Right atrium auricular region (tissue), 2 donors: ENCODE data around the gene NF1. TPM values are rescaled to one million over a fixed set of nuclear protein-coding genes. Genes with fewer than 3 reads are reported as not detected.

Source experiments
- DNase-seq: peaks from one replicate; pipeline ENCODE4 v3.0.0-alpha.2; 2019; ENCODE audit warnings: low spot score
- H3K27ac ChIP-seq, 2 donors: fragments of 200-600 bp; sonication (generic); 1 replicate in 1 of 2; 2 replicates in 1 of 2; pipeline ENCODE4 v1.5.1; 2016 to 2019
- H3K27me3 ChIP-seq, 2 donors: fragments of 200-600 bp; sonication (generic); one replicate each; pipeline versions ENCODE4 v1.5.1 to v1.6.0; 2017 to 2019
- H3K36me3 ChIP-seq: fragments of 200-600 bp; sonication (generic); one replicate; pipeline ENCODE4 v1.5.1; 2016
- H3K4me1 ChIP-seq, 2 donors: fragments of 200-600 bp; sonication (generic); one replicate each; pipeline versions ENCODE4 v1.5.1 to v1.6.0; 2017 to 2019
- H3K4me3 ChIP-seq, 2 donors: fragments of 200-600 bp; sonication (generic); 1 replicate in 1 of 2; 2 replicates in 1 of 2; pipeline ENCODE4 v1.5.1; 2017 to 2019; ENCODE audit warnings: mild to moderate bottlenecking in 1 of 2, moderate library complexity in 1 of 2
- H3K9me3 ChIP-seq, 2 donors: fragments of 200-600 bp; sonication (generic); one replicate each; pipeline ENCODE4 v1.5.1; 2019
- total RNA-seq, 2 donors: library from RNA; depleted of rRNA; stranded (reverse); fragments of >200 nt; gene quantifications; one replicate each; pipeline ENCODE4 v1.1.0, GENCODE V29; 2016
- TF ChIP-seq, protein P1 (sequence below), 2 donors: fragments of 200-600 bp; sonication (generic); IDR thresholded peaks; one replicate each; pipeline ENCODE4 v1.5.1; 2019; ENCODE audit warnings: antibody characterized with exemption in 2 of 2

NF1 gene
- total RNA-seq, 2 donors from 2014 or later: 47.5 to 51.4 TPM

DNA sequence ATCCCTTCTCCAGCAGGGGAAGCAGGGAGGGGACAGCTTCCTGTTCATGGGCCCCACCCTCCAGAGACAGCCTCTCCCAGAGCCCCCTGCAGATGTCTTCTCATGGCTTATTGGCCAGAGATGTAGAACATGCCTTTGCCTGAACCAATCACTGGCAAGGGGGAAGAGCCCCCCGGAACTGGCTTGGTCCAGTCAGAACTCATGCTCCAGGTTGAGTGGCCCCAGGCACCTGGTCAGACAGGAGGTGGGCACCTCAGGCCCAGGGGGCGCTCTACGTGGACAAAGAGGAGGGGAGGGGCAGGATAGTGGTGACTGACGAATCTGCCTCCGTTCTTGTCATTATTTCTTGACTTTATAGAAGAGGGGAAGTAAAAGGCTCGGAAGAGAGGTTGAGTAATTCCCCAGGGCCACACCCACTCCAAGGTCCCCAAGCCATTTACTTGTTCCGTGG is 320.3 kb downstream of the NF1 start:
- H3K36me3 ChIP-seq: no peaks in the 10 kb centered on the region
- H3K27ac ChIP-seq: no peak overlapping the region
- DNase-seq: no peak
- no peaks in the 10 kb centered on the region for H3K27me3 ChIP-seq
- peaks cover 0 to 17% of the 10 kb centered on the region in 2 donors for H3K4me1 ChIP-seq
- H3K4me3 ChIP-seq: no peak overlapping the region
- H3K9me3 ChIP-seq: no peaks in the 10 kb centered on the region
- TF ChIP-seq, protein P1, sequence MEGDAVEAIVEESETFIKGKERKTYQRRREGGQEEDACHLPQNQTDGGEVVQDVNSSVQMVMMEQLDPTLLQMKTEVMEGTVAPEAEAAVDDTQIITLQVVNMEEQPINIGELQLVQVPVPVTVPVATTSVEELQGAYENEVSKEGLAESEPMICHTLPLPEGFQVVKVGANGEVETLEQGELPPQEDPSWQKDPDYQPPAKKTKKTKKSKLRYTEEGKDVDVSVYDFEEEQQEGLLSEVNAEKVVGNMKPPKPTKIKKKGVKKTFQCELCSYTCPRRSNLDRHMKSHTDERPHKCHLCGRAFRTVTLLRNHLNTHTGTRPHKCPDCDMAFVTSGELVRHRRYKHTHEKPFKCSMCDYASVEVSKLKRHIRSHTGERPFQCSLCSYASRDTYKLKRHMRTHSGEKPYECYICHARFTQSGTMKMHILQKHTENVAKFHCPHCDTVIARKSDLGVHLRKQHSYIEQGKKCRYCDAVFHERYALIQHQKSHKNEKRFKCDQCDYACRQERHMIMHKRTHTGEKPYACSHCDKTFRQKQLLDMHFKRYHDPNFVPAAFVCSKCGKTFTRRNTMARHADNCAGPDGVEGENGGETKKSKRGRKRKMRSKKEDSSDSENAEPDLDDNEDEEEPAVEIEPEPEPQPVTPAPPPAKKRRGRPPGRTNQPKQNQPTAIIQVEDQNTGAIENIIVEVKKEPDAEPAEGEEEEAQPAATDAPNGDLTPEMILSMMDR (IDR thresholded peaks at IDR 0.05): no peak

DNA sequence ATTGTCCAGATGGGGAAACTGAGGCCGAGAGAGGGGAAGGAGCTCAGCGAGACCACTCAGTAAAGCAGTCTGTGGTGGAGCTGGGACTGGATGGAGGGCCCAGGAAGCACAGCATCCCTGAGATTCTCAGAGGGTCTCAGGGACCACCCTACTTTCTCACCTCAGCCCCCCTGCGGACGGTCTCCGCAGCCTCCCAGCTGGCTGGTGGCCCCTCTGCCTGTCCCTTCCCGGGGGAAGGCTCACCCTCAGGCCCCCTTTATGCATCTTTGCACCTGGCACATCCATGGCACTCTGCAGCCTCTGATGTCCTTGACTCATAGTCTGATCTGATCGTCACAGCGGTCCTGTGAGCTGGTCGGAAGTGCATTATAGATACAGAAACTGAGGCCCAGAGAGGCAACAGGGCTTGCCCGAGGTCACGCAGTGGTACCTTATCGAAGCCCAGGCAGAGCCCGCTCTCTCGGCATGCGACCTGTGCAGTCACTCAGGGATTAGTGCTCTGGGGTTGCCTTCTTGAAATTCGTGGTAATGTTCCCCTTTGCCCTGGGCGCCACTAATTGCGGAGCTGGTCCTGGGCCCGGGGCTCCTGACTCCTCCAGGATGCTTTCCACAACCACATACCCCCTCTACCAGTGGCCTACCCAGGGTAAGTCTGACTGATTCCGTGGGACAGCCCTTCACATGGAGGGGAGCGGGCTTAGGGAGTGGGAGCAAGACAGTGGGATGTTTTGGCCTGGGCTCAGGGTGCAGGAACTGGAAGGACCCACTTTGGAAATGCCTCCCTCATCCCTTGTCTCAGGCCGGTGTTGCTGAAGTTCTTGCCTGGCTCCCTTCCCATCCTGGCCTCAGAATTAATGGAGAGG is 321.1 kb downstream of the NF1 start:
- H3K27ac ChIP-seq: no peak overlapping the region

DNA sequence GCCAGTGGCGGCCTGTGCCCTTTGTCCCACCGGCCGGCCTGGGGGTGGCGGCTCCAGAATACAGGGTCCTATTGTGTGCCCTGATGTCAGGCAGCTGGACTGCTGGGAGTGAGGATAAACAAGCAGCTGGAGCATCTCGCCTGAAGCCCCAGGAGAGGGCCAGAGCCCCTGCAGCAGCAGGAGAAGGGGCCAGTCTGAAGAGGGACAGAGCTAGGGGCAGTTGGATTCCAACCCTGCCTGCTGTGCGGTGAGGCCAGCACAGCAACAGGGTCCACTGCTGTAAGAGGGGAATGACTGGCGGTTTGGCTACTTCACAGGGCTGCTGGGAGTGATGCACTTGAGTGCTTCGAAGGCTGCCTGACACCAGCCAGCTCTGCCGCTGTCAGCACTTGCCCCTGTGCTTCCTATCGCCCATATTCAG is 321.7 kb downstream of the NF1 start:
- no peak for DNase-seq
- Histone ChIP-seq H3K36me3 (no peaks in the 10 kb centered on the region), H3K27ac (no peak overlapping the region), H3K9me3 (no peaks in the 10 kb centered on the region), H3K4me3 (no peak overlapping the region), H3K27me3 (no peaks in the 10 kb centered on the region), H3K4me1 (peaks cover 0 to 17% of the 10 kb centered on the region in 2 donors)
- TF ChIP-seq, protein P1 (IDR thresholded peaks at IDR 0.05): no peak

More for the DNA sequence above, 321.1 kb downstream of the NF1 start:
- TF ChIP-seq, protein P1 (IDR thresholded peaks at IDR 0.05): no peak
- Histone ChIP-seq H3K36me3 (no peaks in the 10 kb centered on the region), H3K4me3 (no peak overlapping the region), H3K9me3 (no peaks in the 10 kb centered on the region), H3K4me1 (peaks cover 0 to 17% of the 10 kb centered on the region in 2 donors), H3K27me3 (no peaks in the 10 kb centered on the region)
- DNase-seq: no peak

DNA sequence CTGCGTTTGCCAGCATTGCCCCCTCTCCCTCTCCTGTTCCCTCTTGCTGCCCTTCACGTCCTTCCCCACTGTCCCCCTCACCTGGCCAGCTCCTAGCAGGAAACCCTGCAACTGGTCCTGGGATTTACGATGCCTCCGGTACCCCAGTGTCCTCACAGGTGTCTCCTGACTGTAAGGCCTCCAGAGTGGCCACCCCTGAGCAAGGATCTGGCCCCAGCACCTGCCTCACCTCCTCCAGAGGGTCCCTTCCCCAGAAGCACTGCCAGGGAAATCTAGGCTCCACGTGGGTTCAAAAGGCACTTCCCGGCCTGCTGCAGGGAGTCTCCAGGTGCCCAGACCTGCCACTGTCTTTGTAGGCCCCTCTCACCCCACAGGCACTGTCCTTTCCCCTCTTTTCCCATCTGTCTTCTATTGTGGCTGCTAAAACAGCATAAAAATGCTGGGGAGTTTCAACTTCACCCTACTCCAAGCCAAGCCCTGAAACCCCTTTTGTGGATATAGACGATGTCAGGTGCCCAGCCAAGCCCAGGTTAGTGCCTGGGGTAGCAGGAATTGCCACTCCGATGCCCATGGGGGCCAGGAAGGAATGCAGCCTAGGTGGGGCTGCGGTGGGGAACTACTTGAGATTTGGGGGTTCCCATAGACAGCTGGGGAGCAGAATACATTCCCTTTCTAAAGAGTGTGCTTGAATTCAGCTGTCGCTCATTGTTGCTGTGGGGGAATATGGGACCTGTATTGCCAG is 322.4 kb downstream of the NF1 start:
- Histone ChIP-seq H3K4me3 (no peak overlapping the region), H3K36me3 (no peaks in the 10 kb centered on the region), H3K27ac (no peak overlapping the region), H3K9me3 (peaks cover 0 to 4% of the 10 kb centered on the region in 2 donors), H3K4me1 (peaks cover 0 to 17% of the 10 kb centered on the region in 2 donors), H3K27me3 (no peaks in the 10 kb centered on the region)
- DNase-seq: no peak
- TF ChIP-seq, protein P1 (IDR thresholded peaks at IDR 0.05): no peak

DNA sequence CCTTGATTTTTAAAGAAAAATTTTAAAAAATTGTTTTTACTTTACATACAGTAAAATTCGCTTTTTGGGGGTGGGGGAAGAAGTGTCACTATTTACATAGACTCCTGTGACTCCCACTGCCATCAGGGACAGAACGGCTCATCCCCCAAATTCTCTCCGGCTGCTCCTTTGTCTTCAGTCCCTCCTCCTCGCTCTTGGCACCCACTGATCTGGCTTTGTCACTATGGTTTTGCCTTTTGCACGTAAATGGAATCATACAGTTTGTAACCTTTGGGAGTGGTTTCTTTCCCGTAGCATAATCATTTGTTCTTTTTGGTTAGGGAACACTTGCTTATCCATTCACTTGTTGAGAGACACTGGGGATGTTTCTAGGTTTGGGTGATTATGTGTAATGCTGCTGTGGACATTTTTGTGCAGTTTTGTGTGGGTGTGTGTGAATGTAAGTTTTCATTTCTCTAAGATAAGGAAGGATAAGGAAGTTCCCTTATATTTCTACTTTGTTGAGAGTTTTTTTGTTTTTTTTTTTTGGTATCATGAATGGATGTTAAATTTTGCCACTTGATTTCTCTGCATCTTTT is 324.1 kb downstream of the NF1 start:
- no peaks in the 10 kb centered on the region for H3K36me3 ChIP-seq
- H3K4me3 ChIP-seq: no peak overlapping the region
- TF ChIP-seq, protein P1 (IDR thresholded peaks at IDR 0.05): no peak
- H3K27ac ChIP-seq: no peak overlapping the region
- H3K4me1 ChIP-seq: peaks cover 0 to 12% of the 10 kb centered on the region in 2 donors
- no peaks in the 10 kb centered on the region for H3K27me3 ChIP-seq
- no peak for DNase-seq
- H3K9me3 ChIP-seq: peaks cover 0 to 10% of the 10 kb centered on the region in 2 donors
